Small intestine (tissue), 7 donors: ENCODE data around the gene SRGAP3. TPM values are rescaled to one million over a fixed set of nuclear protein-coding genes. Genes with fewer than 3 reads are reported as not detected.

Source experiments
- DNase-seq, 2 donors: peaks; one replicate each; pipeline versions ENCODE4 v3.0.0 to v3.0.0-alpha.2; 2013
- FAIRE-seq: peaks from 2 replicates; lab custom pipeline; 2012; peaks lifted over from hg19 to GRCh38; lab: Jason Lieb, UNC
- H3K27ac ChIP-seq, 3 donors: one replicate each; pipeline ENCODE4 v1.5.1; 2013; ENCODE audit warnings: low read length in 2 of 3, mild to moderate bottlenecking in 2 of 3, control low read depth in 1 of 3, inconsistent platforms in 1 of 3, low read depth in 1 of 3, moderate library complexity in 1 of 3
- H3K27me3 ChIP-seq, 3 donors: one replicate each; pipeline ENCODE4 v1.6.1; 2013; ENCODE audit warnings: low read length in 3 of 3, inconsistent platforms in 1 of 3; ENCODE audit not compliant: control insufficient read depth in 3 of 3, insufficient read depth in 3 of 3
- H3K36me3 ChIP-seq, 3 donors: one replicate each; pipeline ENCODE4 v1.6.1; 2013; ENCODE audit warnings: low read length in 3 of 3, inconsistent platforms in 1 of 3, low read depth in 1 of 3, mild to moderate bottlenecking in 1 of 3, moderate library complexity in 1 of 3; ENCODE audit not compliant: control insufficient read depth in 3 of 3, insufficient read depth in 2 of 3
- H3K4me1 ChIP-seq, 3 donors: one replicate each; pipeline ENCODE4 v1.6.1; 2013; ENCODE audit warnings: low read length in 2 of 3, inconsistent platforms in 1 of 3, low read depth in 1 of 3, mild to moderate bottlenecking in 1 of 3, moderate library complexity in 1 of 3; ENCODE audit not compliant: control insufficient read depth in 3 of 3, insufficient read depth in 2 of 3
- H3K4me3 ChIP-seq, 3 donors: one replicate each; pipeline ENCODE4 v1.5.1; 2013; ENCODE audit warnings: low read length in 3 of 3, control low read depth in 1 of 3, inconsistent platforms in 1 of 3, low read depth in 1 of 3, mild to moderate bottlenecking in 1 of 3, moderate library complexity in 1 of 3
- H3K9me3 ChIP-seq, 2 donors: one replicate each; pipeline ENCODE4 v1.6.1; 2013; ENCODE audit warnings: low read depth in 1 of 2, low read length in 1 of 2; ENCODE audit not compliant: control insufficient read depth in 2 of 2, insufficient read depth in 1 of 2
- WGBS, 3 donors: extraction: QIAGEN DNeasy Blood & Tissue Kit; methylation state at CpG; one replicate each; pipeline ENCODE4 v1.1.7; 2013; 5-methylcytosine and 5-hydroxymethylcytosine counted together
- polyA plus RNA-seq, 4 donors: library from polyadenylated mRNA; stranded (reverse) in 3 of 4; unstranded in 1 of 4; fragments of 200-250 nt in 3 of 4; fragments of 120-200 nt in 1 of 4; gene quantifications; one replicate each; pipeline versions ENCODE4 v1.2.1 to v1.2.3, GENCODE V29; 2013
- donor health status: healthy with polysubstance abuse.
- donor health status: control.
- donor health status: control.
- donor health status: Bipolar disorder and iron deficiency.
- donor health status: healthy.

SRGAP3 gene
- polyA plus RNA-seq, 4 donors = 0.22 to 2.7 (median 1.2) TPM

DNA sequence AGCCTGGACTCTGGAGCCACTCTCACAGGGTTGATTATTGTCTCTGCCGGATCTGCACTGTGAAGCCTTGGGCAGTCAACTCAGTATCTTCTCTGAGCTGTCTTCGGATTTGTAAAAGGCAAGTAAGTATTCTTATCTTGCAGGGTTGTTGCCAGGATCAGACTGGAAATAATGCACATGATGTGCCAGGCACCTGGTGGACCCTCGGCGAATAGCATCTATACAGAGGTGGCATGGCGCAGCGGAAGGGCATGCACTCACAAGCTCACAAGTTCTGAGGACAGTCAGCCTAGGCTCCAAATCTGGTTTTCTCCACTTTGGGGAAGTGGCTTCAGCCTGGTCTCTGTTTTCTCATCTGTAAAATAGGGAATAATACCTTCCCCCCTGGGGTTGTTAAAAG lies 113.9 kb downstream of the SRGAP3 start:
- no peak overlapping the region for H3K4me3 ChIP-seq
- no peaks in the 10 kb centered on the region for H3K9me3 ChIP-seq
- no peak for FAIRE-seq
- H3K27me3 ChIP-seq = peaks cover 0 to 3% (median 0%) of the 10 kb centered on the region in 3 donors
- no peaks in the 10 kb centered on the region for H3K36me3 ChIP-seq
- H3K4me1 ChIP-seq = peaks cover 0 to 6% (median 0%) of the 10 kb centered on the region in 3 donors
- no peak overlapping the region for H3K27ac ChIP-seq
- 93 to 95% (median 94%) methylated on average over 6 of the region's 6 CpGs for WGBS, 3 donors
- DNase-seq = no peak

DNA sequence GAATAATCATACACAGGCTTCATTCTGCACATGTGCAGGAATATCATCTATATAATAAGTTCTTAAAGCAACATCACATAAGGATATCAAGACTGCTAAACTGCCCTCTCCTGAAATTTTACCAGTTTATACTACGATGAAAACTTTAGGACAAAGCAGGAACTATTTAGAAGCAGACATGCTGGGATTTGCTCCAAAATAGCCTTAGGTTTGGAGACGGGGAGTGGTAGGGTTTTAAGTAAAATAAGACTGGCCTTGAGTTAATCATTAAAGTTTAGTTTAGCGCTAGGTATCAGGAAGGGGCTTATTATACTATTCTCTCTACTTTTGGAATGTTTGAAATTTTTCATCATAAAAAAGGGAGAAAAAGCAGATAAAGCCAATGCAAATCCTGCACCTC lies 115.8 kb downstream of the SRGAP3 start:
- FAIRE-seq (no peak), DNase-seq (no peak)
- no peak overlapping the region for H3K27ac ChIP-seq
- H3K4me1 ChIP-seq = peaks cover 0 to 6% (median 0%) of the 10 kb centered on the region in 3 donors
- peaks cover 0 to 3% (median 0%) of the 10 kb centered on the region in 3 donors for H3K27me3 ChIP-seq
- no peaks in the 10 kb centered on the region for H3K36me3 ChIP-seq
- no peaks in the 10 kb centered on the region for H3K9me3 ChIP-seq
- no peak overlapping the region for H3K4me3 ChIP-seq
- WGBS, 3 donors = 35 to 49% (median 39%) methylated on average over 3 of the region's 3 CpGs

DNA sequence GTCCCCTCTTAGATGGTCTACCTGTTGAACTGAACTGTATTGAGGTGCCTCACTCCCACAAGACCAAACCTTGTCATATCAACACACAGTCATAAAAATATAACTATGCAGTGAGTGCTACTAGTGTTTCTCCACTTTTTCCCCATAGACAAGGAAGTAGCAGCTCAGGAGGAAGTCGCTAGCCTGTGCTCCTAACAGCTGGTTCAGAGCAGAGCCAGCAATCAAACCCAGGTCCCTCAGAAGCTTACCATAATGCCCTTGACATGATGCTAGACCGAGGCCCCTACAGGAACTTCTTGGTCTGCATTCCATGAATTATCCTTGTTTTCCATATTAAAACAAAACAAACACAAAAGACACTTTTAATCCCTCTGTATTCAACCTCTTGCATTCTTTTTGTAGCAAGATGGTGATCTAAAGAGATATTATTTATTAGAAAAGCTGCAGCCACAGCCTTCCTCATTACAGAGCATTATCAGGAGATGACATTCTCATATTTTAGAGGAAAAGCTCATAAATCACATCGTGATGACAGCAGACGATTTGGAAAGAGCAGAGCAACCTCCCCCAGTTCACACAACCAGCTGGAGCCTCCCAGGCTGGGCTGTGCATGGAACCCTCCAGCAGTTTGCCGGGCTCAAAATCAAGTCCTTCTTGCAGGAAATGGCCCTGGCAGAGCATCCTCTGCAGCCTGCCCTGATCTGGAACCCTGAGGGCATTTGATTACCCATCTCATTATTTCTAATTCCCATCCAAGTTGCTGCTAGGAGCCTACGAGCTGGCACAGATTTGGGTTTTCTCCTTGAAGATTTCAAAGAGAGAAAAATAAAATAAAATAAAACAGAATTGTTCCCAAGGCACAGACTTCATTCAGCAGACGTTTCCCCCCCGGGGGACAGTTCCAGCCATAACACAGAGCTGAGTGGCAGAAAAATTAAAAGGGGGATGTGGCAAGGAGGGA lies 118.8 kb downstream of the SRGAP3 start:
- FAIRE-seq = no peak
- Histone ChIP-seq H3K4me3 (no peak overlapping the region), H3K9me3 (no peaks in the 10 kb centered on the region), H3K36me3 (no peaks in the 10 kb centered on the region), H3K27ac (no peak overlapping the region), H3K4me1 (no peaks in the 10 kb centered on the region), H3K27me3 (no peaks in the 10 kb centered on the region)
- 65 to 75% (median 74%) methylated on average over 8 of the region's 8 CpGs for WGBS, 3 donors
- DNase-seq = no peak

DNA sequence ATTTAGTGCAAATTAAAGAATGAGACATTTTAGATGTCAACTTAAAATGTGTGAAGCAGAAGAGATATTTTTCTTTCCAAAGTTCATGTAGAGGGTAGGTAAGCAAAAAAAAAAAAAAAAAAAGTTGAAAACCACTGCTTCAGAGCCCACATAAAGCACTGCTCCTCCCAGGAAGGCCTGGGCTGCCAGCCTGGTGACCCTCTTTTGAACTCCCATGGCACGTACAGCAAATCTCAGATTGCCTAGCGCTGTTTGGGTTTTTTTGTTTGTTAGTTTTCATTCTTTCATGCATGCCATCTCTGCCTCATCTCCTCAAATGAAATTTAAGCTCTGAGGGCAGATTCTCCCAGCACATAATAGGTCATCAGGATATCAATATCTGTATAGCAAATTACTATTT lies 120.1 kb downstream of the SRGAP3 start:
- no peak for FAIRE-seq
- Histone ChIP-seq H3K27ac (no peak overlapping the region), H3K9me3 (no peaks in the 10 kb centered on the region), H3K36me3 (no peaks in the 10 kb centered on the region), H3K4me1 (no peaks in the 10 kb centered on the region), H3K27me3 (no peaks in the 10 kb centered on the region), H3K4me3 (no peak overlapping the region)
- no peak for DNase-seq
- 81 to 93% (median 83%) methylated on average over 2 of the region's 2 CpGs for WGBS, 3 donors

DNA sequence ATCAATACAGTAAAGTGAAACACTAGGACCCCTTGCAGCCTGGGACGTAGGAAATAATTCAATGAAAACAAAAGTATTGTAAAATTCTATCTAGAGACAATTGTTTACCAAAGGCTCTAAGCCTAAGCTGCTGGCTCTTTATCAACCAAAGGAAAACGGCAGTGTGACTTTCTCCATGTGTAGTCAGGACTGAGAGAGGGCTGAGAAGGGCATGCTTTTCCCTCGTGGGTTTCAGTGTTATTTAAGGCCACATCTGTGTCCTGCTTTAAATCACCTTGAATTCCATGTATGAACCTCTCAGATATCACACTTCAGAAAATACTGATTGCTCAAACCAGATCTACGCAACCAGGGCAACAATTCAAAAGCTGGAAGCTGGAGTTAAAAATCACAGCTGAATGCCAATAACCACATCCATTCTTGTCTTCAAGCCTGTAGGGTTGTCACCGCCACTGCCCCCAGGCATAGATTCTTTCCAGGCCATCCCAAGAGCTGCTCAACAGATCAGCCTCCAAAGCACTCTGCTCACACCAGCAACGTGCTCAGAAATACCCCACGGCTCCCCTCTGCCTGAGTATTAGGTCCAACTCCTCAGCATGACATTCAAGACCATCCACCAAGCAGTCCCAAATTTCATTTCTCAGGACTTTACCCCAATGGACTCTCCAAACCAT lies 124.0 kb downstream of the SRGAP3 start:
- Histone ChIP-seq H3K9me3 (no peaks in the 10 kb centered on the region), H3K27me3 (no peaks in the 10 kb centered on the region), H3K27ac (no peak overlapping the region), H3K4me3 (no peak overlapping the region), H3K36me3 (peaks cover 0 to 4% (median 0%) of the 10 kb centered on the region in 3 donors), H3K4me1 (no peaks in the 10 kb centered on the region)
- 62 to 75% (median 74%) methylated on average over 7 of the region's 7 CpGs for WGBS, 3 donors
- no peak for DNase-seq
- no peak for FAIRE-seq

DNA sequence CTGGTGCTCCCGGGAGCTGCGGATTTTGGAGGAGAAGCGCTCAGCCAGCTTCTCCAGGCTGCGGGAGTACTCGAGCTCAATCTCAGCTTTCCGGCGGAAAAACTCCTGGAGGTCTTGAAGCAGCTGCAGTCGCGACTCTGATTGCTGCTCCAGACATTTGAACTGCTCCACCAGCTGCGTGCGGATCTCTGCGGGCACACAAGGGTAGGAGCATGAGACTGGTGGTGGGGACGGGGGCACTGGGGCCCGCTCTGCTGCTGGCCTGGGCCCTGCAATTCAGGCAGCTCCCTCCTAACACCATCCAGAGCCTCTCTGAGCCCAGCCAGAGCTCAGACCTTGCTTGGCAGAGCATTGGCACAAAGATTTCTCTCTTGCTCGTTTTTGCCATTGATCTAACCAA lies 124.7 kb downstream of the SRGAP3 start:
- Histone ChIP-seq H3K4me3 (no peak overlapping the region), H3K27me3 (no peaks in the 10 kb centered on the region), H3K9me3 (no peaks in the 10 kb centered on the region), H3K27ac (no peak overlapping the region), H3K36me3 (peaks cover 0 to 6% (median 0%) of the 10 kb centered on the region in 3 donors), H3K4me1 (no peaks in the 10 kb centered on the region)
- FAIRE-seq = no peak
- no peak for DNase-seq
- 88 to 97% (median 90%) methylated on average over 15 of the region's 15 CpGs for WGBS, 3 donors

DNA sequence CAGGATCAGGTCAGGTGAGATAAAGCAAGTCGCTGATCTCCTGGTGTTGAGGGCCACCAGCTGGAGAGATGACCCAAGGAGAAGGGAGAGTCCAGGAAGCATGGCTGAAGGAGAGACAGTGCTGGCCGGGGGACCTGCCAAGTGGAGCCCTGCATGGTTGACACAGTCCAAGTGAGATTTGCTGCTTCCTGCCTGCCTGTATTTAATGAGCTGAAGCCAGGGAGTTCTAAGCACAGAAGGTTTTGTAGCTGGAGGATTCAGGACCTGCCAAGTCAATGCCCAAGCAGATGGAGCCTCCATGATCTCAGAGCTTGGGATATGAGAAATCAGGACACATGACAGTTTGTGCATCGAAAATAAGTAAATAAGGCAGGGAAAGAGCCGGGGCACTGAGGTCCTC lies 125.6 kb downstream of the SRGAP3 start:
- no peak overlapping the region for H3K27ac ChIP-seq
- peaks cover 0 to 9% (median 0%) of the 10 kb centered on the region in 3 donors for H3K36me3 ChIP-seq
- DNase-seq (no peak), FAIRE-seq (no peak)
- H3K9me3 ChIP-seq = peaks cover 0 to 2% of the 10 kb centered on the region in 2 donors
- no peak overlapping the region for H3K4me3 ChIP-seq
- WGBS, 3 donors = 82 to 92% (median 85%) methylated on average over 4 of the region's 4 CpGs
- no peaks in the 10 kb centered on the region for H3K4me1 ChIP-seq
- H3K27me3 ChIP-seq = no peaks in the 10 kb centered on the region

DNA sequence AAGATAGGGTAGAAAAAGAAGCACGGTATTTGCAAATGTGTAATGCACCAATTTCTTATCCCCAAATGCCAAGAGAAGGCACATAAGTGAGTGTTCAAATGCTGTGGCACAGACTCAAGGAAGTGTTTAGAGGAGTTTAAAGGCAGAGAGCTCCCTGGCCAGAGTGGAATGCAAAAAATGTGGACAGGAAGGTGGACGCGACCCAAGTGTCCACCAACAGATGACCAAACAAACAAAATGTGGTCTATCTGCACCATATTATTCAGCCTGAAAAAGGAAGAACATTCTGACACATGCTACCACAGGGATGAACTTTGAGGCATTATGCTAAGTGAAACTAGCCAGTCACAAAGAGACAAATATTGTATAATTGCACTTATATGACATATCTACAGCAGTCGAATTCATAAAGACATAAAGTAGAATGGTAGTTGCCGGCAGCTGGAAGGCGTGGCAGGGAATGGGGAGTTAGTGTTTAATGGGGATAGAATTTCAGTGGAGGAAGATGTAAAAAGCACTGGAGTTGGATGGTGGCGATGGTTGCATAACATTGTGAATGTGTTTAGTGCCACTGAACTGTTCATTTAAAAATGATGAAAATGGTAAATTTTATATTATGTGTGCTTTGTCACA lies 126.6 kb downstream of the SRGAP3 start:
- WGBS, 3 donors = 59 to 77% (median 65%) methylated on average over 7 of the region's 7 CpGs
- no peak for FAIRE-seq
- Histone ChIP-seq H3K4me1 (no peaks in the 10 kb centered on the region), H3K9me3 (peaks cover 0 to 2% of the 10 kb centered on the region in 2 donors), H3K36me3 (peaks cover 0 to 9% (median 0%) of the 10 kb centered on the region in 3 donors), H3K27me3 (no peaks in the 10 kb centered on the region), H3K4me3 (no peak overlapping the region), H3K27ac (no peak overlapping the region)
- DNase-seq = no peak
